HL-60 (cell line): Measurements from ENCODE around the gene LRP1-AS.

Experiments
- DNase-seq, 2 experiments: peaks; one replicate each; pipeline ENCODE4 v3.0.0-alpha.2; 2010 to 2020; ENCODE audit warnings: low read depth in 1 of 2, low spot score in 1 of 2
- H3K27ac ChIP-seq: fragments of 250-450 bp; sonication (Bioruptor Pico); replicated peaks from 2 replicates; pipeline ENCODE4 v1.5.1; 2020; ENCODE audit warnings: mild to moderate bottlenecking, moderate library complexity
- H3K27me3 ChIP-seq: fragments of 250-450 bp; sonication (Bioruptor Pico); 2 replicates; pipeline ENCODE4 v1.5.1; 2021; ENCODE audit warnings: mild to moderate bottlenecking, moderate library complexity; ENCODE audit not compliant: insufficient read depth, poor library complexity, severe bottlenecking
- H3K4me3 ChIP-seq: replicated peaks from 2 replicates; pipeline ENCODE4 v1.5.1; 2011; ENCODE audit warnings: mild to moderate bottlenecking, control low read depth, low read length; ENCODE audit not compliant: insufficient read depth
- GABPA ChIP-seq: IDR thresholded peaks from 2 replicates; pipeline ENCODE4 v1.6.1; 2012; ENCODE audit warnings: low read depth
- POLR2AphosphoS5 ChIP-seq: IDR thresholded peaks from 2 replicates; pipeline ENCODE4 v1.6.1; 2012; ENCODE audit warnings: low read depth
- SPI1 ChIP-seq: IDR thresholded peaks from 2 replicates; pipeline ENCODE4 v1.6.1; 2012; ENCODE audit warnings: low read depth, mild to moderate bottlenecking, borderline replicate concordance
- TF ChIP-seq, protein P1 (sequence below): IDR thresholded peaks from 2 replicates; pipeline ENCODE4 v1.6.1; 2012; ENCODE audit warnings: low read depth; ENCODE audit not compliant: insufficient replicate concordance
- TF ChIP-seq, protein P2 (sequence below): IDR thresholded peaks from one replicate; pipeline ENCODE4 v1.5.1; 2011; ENCODE audit warnings: low read length, control low read depth, inconsistent platforms; ENCODE audit not compliant: insufficient read depth

LRP1-AS gene

DNA sequence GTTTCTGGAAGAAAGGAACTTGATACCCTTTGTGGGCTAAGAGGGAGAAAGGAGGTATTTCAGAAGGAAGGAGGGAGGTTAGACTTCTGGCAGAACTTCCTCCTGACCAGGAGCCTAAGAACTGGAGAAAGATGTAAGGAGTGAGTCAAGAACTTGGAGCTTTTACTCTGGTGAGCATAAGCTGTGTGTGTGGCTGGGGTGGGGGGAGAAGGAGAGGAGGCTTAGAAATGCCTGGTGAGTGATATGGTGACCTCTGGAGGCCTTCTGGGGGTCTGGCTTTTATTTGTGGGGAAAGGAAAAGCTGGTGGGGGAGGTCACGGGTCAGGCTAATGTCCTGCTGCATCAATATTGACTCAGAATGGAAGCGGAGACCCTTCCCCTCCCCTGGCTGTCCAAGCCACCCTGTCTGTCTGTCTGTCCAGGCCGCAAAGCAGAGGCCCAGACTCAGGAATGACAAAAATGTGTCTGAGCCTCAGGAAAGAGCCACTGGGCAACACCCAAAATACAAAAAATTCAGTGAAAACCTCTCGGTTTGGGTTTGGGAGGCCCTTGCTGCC, 14.3 kb downstream of the LRP1-AS start:
- TF ChIP-seq GABPA (no peak), POLR2AphosphoS5 (no peak), SPI1 (no peak)
- TF ChIP-seq, protein P1, sequence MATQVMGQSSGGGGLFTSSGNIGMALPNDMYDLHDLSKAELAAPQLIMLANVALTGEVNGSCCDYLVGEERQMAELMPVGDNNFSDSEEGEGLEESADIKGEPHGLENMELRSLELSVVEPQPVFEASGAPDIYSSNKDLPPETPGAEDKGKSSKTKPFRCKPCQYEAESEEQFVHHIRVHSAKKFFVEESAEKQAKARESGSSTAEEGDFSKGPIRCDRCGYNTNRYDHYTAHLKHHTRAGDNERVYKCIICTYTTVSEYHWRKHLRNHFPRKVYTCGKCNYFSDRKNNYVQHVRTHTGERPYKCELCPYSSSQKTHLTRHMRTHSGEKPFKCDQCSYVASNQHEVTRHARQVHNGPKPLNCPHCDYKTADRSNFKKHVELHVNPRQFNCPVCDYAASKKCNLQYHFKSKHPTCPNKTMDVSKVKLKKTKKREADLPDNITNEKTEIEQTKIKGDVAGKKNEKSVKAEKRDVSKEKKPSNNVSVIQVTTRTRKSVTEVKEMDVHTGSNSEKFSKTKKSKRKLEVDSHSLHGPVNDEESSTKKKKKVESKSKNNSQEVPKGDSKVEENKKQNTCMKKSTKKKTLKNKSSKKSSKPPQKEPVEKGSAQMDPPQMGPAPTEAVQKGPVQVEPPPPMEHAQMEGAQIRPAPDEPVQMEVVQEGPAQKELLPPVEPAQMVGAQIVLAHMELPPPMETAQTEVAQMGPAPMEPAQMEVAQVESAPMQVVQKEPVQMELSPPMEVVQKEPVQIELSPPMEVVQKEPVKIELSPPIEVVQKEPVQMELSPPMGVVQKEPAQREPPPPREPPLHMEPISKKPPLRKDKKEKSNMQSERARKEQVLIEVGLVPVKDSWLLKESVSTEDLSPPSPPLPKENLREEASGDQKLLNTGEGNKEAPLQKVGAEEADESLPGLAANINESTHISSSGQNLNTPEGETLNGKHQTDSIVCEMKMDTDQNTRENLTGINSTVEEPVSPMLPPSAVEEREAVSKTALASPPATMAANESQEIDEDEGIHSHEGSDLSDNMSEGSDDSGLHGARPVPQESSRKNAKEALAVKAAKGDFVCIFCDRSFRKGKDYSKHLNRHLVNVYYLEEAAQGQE, result no peak
- TF ChIP-seq, protein P2, sequence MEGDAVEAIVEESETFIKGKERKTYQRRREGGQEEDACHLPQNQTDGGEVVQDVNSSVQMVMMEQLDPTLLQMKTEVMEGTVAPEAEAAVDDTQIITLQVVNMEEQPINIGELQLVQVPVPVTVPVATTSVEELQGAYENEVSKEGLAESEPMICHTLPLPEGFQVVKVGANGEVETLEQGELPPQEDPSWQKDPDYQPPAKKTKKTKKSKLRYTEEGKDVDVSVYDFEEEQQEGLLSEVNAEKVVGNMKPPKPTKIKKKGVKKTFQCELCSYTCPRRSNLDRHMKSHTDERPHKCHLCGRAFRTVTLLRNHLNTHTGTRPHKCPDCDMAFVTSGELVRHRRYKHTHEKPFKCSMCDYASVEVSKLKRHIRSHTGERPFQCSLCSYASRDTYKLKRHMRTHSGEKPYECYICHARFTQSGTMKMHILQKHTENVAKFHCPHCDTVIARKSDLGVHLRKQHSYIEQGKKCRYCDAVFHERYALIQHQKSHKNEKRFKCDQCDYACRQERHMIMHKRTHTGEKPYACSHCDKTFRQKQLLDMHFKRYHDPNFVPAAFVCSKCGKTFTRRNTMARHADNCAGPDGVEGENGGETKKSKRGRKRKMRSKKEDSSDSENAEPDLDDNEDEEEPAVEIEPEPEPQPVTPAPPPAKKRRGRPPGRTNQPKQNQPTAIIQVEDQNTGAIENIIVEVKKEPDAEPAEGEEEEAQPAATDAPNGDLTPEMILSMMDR, result no peak
- H3K27me3 ChIP-seq, result peaks cover 17% of the 10 kb centered on the region
- DNase-seq, result no peak
- no peak overlapping the region for H3K27ac ChIP-seq
- no peak overlapping the region for H3K4me3 ChIP-seq

DNA sequence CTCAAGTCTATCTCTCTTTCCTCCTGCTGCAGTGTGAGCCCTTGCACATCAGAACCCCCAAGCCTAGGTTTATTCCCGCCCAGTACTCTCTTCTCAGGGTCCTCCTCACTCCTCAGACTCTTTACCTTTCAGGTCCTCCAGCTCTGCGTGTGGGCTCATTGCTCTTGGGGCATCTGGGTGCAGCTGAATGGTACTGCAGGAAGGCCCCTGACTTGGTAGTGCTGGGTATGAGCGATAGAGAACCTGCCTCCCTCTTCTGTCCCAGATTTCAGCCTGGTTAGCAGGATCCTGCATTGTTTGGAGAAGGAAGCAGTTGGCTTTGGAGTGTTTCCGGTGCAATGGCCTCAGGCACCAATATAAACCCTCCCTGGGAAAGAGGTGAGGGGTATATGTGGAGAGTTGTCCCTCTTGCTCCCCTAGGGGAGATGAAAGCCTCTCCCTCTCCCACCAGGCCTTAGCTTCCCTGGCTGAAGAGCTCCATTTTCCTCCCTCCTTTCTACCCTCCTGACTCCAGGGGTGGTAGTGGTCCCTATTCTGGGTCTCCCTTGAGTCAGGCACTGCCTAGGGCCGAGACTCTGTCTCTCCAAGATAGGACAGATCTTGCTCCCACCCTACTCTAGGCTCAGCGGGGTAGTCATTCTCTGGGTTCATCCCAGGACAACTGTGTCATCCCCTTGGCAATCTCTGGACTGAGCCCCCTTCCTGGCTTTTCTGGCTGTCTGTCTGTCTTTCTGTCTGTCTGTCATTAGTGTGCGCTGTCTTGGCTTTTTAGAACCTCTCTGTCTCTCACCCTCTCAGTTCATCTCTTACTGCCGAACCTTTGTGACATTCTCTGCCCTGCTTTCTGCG, 15.3 kb downstream of the LRP1-AS start:
- peaks cover 20% of the 10 kb centered on the region for H3K27me3 ChIP-seq
- H3K27ac ChIP-seq, result no peak overlapping the region
- no peak for DNase-seq
- H3K4me3 ChIP-seq, result no peak overlapping the region
- TF ChIP-seq GABPA (no peak), SPI1 (no peak), POLR2AphosphoS5 (no peak)
- TF ChIP-seq, protein P1, result no peak
- TF ChIP-seq, protein P2, result no peak

DNA sequence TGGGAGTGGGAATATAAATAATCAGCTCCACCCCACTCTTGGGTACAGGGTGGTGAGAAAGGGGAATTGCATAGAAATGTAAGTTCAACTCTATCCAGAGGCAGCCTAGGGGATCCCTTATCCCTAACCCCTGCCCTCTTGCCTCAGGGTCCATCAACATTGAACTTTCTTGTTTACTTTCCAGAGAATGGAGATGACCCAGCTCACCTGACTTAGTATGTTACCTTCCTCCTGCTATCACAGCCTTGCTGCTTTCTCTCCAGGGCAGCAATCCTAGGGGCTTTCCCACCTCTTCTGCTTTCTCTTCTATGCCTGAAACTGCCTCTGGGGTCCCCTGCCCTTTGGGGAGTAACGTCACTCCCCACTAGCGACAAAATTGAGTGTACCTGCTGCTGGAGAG, 16.5 kb downstream of the LRP1-AS start:
- DNase-seq, result no peak
- TF ChIP-seq, protein P2, result no peak
- no peak for TF ChIP-seq POLR2AphosphoS5
- H3K27ac ChIP-seq, result no peak overlapping the region
- no peak overlapping the region for H3K4me3 ChIP-seq
- peaks cover 25% of the 10 kb centered on the region for H3K27me3 ChIP-seq
